CMK (cell line): Measurements from ENCODE around the gene NFIB.

Source experiments
- DNase-seq: peaks from one replicate; pipeline ENCODE4 v3.0.0-alpha.2; 2010; ENCODE audit warnings: low read depth

Gene NFIB

DNA sequence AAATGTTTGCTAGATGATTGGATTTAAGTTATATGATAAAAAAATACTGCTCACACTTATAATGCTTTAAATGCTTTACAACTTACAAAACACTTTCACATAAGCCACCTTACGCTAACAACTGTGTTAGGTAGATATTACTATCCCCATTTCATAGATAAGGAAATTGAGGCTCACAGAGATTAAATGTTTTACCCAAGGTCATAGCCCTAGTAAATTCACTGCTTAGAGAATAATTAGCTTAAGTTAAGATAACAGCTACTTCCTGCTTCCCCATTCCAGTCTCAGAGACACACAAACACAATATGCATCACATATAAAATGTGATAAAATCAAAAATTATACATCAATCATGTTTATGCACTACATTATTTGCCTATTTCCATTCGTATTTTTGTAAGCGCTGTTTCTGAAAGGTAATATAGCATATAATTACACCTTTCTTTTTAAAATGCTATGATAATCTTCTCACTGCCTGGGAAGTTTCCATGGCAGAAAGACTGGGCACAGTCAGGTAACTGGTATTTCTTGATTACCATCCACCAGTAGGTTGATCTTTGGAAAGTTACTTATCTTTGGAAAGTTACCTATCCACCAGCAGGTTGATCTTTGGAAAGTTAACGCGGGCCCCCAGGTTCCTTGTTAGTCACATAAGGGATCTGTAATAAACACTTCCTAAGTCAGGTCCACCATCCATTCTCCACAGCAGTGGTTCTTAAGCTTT, 101.1 kb downstream of the NFIB start:
- no peak for DNase-seq

GRCh38 chr9:14212077-14212476, 101.9 kb downstream of the NFIB start:
- no peak for DNase-seq

GRCh38 chr9:14211564-14211963, 102.4 kb downstream of the NFIB start:
- no peak for DNase-seq

DNA sequence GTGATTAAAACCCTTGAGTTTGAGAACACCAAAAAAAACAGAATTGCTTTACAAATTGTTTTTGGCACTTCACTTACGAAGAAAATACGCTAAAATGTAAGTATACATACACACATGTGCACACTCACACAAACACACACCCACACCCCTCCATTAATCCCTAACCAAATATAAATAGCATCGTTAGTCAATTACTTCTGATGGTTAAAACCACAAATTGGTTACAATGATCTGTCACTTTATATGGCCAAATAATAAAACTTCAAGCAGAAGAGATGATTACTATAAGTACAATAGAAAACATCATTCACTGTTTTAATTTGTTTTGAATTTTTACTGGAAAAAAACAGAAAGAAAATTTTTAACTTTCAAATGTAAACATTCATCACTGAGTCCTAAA, 103.5 kb downstream of the NFIB start:
- DNase-seq, result no peak

DNA sequence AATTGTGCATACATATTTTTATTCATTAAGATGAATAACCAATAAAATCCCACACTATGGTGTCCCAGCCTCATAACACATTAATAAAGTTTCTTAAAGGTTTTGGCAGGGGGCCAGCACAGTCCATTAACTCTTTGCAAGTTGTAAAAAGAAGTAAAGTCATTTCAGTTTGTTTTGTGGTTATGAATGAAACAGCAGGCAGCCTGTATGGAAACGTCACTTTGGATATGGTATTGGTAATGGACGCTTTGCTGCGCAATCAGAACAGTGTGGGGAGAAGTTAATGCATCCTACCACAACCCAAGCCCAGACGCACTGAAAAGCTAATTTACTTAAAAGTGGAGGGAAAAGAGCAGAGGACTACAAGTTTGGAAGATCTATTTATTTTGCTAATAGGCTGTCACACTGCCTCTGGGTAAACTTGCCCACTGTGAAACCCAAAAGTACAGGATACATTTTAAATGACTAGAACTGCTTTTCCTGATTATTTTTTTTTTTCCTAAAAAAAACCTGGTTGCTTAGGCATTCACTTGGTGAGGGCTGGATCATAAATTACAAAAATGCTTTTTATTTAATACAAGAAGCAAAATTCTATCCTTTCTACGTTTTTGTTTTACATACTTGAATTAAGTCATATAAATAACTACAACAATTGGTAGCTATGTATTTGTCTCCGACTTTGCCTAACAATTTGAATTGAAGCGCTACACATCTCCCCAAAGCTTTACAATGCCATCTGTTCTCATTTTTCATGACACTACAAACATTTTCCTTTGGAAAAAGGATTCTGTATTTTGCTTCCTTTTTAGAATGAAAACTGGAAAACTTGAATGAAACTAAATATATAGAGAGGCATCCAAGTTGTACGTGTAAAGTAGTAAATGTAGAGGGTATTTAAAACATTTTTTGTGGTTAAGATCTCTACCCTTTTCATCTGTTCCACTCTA, 104.3 kb downstream of the NFIB start:
- DNase-seq, result no peak

GRCh38 chr9:14207352-14207995, 106.5 kb downstream of the NFIB start:
- DNase-seq, result no peak

DNA sequence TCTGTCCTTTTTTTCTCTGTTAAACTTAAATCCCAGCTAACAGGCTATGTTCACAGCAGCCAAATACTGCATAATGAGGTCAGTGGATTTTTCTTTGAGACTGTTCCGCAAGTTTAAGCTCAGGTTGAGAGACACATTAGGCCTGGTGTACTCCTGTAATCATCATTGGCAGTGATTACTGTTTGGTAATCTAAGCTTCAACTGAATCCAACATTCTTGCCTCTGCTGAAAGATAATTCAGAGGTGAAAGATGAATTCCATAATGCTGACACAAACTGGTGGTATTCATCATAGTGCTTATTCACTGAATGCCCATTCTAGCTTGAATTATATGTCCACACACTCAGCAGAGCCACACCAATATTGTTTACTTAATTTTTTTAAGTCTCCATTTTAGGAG, 108.5 kb downstream of the NFIB start:
- DNase-seq, result no peak

- no peak for DNase-seq
Measured at GRCh38 chr9:14203356-14204056, 110.4 kb downstream of the NFIB start.

DNA sequence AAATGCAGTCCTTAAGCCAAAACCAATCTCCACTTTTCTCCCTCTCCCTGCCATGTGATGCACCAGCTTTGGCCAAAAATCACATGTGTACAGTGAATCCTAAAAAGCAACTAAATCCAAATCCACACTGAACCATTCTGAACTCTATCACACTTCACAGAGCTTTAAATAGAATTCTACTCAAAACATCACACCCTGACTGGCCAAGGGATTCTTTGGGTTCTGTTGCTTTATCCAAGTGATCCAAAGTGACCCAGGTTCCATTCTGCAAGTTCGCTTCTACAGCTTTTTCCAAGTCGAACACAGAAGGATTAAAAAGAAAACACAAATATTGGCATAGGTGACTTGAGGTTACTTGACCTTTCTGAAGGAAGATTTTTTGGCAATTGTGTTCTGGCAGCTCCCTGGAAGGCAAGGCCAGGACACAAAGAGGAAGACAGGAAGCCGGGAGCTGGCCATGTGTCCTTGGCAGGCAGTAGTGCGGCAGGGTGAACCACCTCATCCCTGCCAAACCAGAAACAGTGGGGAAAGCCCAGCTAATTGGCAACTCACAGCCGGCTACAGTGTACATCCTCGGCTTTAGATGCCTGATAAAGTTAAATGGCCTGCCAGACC, 115.0 kb downstream of the NFIB start:
- DNase-seq, result no peak

DNA sequence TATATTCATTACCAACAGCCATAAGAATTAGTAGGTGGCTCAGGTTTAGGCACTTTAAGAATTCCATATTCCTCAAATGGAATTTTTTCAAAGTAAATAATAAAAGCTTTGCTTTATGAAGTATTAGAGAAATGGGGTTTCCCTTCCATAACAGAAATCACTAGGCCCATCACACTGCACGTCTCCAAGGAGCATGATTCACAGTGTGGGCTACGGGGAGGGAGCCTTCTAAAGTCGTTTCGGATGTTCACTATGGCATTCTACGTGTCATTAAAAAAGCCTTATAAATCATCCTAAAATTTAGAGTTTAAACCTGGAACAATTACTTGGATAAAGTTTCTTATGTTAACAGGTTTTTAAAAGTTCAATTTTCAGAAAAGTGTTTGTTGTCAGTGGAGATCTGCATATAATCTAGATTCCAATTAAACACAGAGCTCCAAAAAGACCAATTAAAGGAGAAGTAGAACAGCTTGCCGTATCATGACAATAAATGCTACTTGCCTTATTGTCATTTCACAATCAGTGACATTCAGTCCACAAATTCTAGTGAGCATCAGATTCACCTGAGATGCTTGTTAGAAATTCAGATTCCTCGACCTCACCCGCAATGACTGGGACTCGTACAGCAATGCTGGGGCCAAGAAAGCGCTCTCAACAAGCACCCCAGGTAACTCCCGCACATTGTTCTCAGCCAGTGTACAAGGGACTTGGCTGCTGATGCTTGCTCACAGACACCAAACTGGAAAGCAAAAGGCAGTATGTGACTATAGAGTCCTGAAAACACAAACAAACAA, 115.7 kb downstream of the NFIB start:
- DNase-seq, result no peak

DNA sequence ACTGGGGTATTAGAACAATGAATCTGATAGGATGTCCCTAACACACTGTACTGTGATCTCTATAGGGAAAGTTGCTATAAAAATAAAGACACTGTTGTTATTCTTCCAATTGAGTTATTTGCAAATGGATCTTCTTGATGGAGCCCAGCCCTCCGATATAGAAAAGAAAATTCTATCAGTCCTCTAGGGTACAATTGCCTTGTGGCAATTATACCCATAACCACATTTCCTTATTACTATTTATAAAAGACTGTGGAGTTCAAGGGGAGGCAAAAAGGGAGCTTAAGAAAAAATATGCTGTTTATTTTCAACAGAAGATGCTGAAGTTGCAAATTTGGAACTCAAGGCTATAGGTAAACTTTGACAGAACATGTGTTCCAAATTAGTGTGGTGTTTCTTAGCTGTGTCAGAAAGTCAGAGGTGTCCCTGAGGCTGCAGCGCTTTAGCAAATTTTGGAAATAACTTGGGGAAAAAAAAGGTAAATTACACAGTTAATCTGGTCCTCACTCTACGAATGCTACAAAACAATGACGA, 116.5 kb downstream of the NFIB start:
- DNase-seq, result no peak

GRCh38 chr9:14193328-14193990, 120.5 kb downstream of the NFIB start:
- no peak for DNase-seq

GRCh38 chr9:14192556-14192955, 121.4 kb downstream of the NFIB start:
- no peak for DNase-seq

DNA sequence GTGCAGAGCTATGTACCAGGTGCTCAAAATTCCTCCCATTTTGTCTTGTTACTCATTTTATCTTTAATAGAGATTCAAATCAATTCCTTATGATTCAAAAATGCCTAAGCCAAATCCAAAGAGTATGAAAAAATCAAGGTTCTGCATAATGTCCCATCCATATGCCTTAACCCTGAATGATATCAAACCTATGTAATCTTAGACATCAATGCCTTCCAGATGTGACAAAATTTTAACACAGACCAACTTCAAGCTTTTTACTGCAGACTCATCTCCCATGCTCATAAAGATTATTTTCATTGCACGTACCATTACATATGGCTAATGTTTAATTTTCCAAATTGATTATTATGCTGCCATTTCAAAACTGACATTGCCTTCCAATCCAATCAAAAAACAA, 122.4 kb downstream of the NFIB start:
- no peak for DNase-seq

- no peak for DNase-seq
Measured at GRCh38 chr9:14190240-14190639, 123.7 kb downstream of the NFIB start.

DNA sequence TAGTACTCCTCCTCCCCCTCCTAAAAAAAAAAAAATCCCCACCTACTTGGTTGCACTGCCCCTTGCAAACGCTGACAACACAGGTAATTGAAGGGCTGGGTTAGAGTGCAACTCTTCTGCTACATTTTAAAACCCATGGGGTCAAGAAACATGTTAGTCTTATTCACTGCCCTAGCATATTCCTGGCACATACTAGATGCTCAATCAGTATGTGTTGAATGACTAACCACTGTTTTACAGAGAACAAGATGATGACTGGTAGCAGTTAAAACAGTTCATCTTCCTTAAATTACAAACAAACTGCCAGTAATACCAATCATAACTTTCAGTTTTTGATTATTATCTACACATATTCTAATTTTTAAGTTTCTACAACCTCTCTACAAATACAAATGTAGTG, 124.4 kb downstream of the NFIB start:
- no peak for DNase-seq

DNA sequence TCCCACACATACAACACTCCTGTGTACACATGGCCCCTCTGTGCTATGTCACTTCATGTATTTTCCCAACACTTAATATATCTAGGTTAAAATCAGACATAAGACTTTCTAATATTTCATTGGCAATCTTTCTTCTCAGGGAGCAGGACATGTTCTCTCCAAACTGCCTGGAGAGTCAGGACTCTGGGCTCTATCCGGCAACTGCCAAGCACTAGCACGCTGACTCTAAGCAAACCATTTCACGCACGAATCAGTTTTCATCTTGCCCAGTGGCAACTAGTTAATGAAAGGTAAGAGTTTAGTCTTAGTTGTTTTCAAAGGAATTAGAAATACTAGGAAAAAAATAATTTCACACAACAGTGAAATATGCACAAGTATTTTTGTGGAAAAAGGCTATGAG, 124.8 kb downstream of the NFIB start:
- no peak for DNase-seq

- no peak for DNase-seq
Measured at GRCh38 chr9:14188538-14188937, 125.4 kb downstream of the NFIB start.

GRCh38 chr9:14188011-14188410, 125.9 kb downstream of the NFIB start:
- no peak for DNase-seq

- DNase-seq, result no peak
Measured at GRCh38 chr9:14186096-14186495, 127.8 kb downstream of the NFIB start.
